HepG2 (cell line): ENCODE results near the gene NEK8. TPM values are rescaled to one million over a fixed set of nuclear protein-coding genes. Genes with fewer than 3 reads are reported as not detected.

ENCODE experiments used
- ATAC-seq: fragments of 200-7000 bp; cut with Tn5 transposase; 3 replicates; pipeline ENCODE4 v1.9.1; 2020; ENCODE audit warnings: mild to moderate bottlenecking, moderate library complexity
- BruUV-seq: library from RNA; stranded (reverse); fragments of 400-500 nt; replicated peaks from 2 replicates; lab custom pipeline; 2021; lab: Mats Ljungman, UMichigan
- CTCF ChIA-PET: fragments of 300-600 bp; formaldehyde crosslinking; extraction: SDS; loops from one replicate; lab custom pipeline; 2021; ENCODE audit warnings: low total read pairs, inconsistent platforms, low intra/inter-chr PET ratio; lab: Yijun Ruan, JAX
- POLR2A ChIA-PET: fragments of 350-600 bp; sonication (Branson Sonifier 250); formaldehyde crosslinking; loops from one replicate; lab custom pipeline; 2020; ENCODE audit warnings: antibody characterized with exemption, inconsistent platforms; lab: Yijun Ruan, JAX
- DNase-seq: peaks from one replicate; pipeline ENCODE4 v3.0.0-alpha.2; 2015; ENCODE audit warnings: low spot score
- FAIRE-seq: peaks from 3 replicates; lab custom pipeline; 2011; peaks lifted over from hg19 to GRCh38; lab: Jason Lieb, UNC
- H2AFZ ChIP-seq: one replicate; pipeline ENCODE4 v1.6.1; 2011; ENCODE audit warnings: low read length, inconsistent platforms
- H3K27ac ChIP-seq: fragments of 300-600 bp; 3 replicates; pipeline ENCODE4 v1.8.0; 2011; ENCODE audit warnings: mixed run types, mild to moderate bottlenecking, mixed read lengths, low read length, inconsistent platforms; ENCODE audit not compliant: insufficient read depth; ENCODE audit errors: extremely low read length
- H3K27me3 ChIP-seq, 2 experiments: fragments of 200-600 bp in 1 of 2; 2 replicates in 1 of 2; 3 replicates in 1 of 2; pipeline versions ENCODE4 v1.6.0 to v1.8.0; 2011; ENCODE audit warnings: low read length in 2 of 2, mild to moderate bottlenecking in 2 of 2, moderate library complexity in 2 of 2, inconsistent platforms in 1 of 2; ENCODE audit not compliant: insufficient read depth in 2 of 2, control insufficient read depth in 1 of 2
- H3K36me3 ChIP-seq, 2 experiments: fragments of 200-600 bp in 1 of 2; replicated peaks in 1 of 2; 2 replicates in 1 of 2; 3 replicates in 1 of 2; pipeline versions ENCODE4 v1.5.1 to v1.8.0; 2011; ENCODE audit warnings: low read length in 2 of 2, inconsistent platforms in 1 of 2; ENCODE audit not compliant: insufficient read depth in 2 of 2, control insufficient read depth in 1 of 2
- H3K4me1 ChIP-seq: 2 replicates; pipeline ENCODE4 v1.5.1; 2012; ENCODE audit warnings: low read length, inconsistent platforms; ENCODE audit not compliant: insufficient read depth
- H3K4me2 ChIP-seq: 2 replicates; pipeline ENCODE4 v1.6.0; 2011; ENCODE audit warnings: low read depth, low read length, inconsistent platforms
- H3K4me3 ChIP-seq, 3 experiments: fragments of 200-600 bp in 1 of 3; sonication (generic), shearing (Covaris generic) in 1 of 3; replicated peaks in 1 of 3; 2 replicates each; pipeline ENCODE4 v1.5.1; 2011 to 2016; ENCODE audit warnings: low read length in 3 of 3, inconsistent platforms in 2 of 3, low read depth in 2 of 3, mild to moderate bottlenecking in 2 of 3, control low read depth in 1 of 3, mixed read lengths in 1 of 3; ENCODE audit not compliant: insufficient read depth in 1 of 3
- H3K79me2 ChIP-seq: one replicate; pipeline ENCODE4 v1.6.1; 2011; ENCODE audit warnings: low read length, inconsistent platforms; ENCODE audit not compliant: insufficient read depth
- H3K9ac ChIP-seq: 2 replicates; pipeline ENCODE4 v1.6.0; 2011; ENCODE audit warnings: mild to moderate bottlenecking, low read depth, low read length, inconsistent platforms; ENCODE audit not compliant: insufficient read depth
- H3K9me3 ChIP-seq: 2 replicates; pipeline ENCODE4 v1.5.1; 2012; ENCODE audit warnings: mild to moderate bottlenecking, low read length
- H4K20me1 ChIP-seq: 2 replicates; pipeline ENCODE4 v1.6.0; 2011; ENCODE audit warnings: inconsistent platforms, mild to moderate bottlenecking, low read length, moderate library complexity; ENCODE audit not compliant: insufficient read depth
- FOXA1 ChIP-seq, 2 experiments: fragments of 450-650 bp in 1 of 2; sonication (generic) in 1 of 2; formaldehyde crosslinking in 1 of 2; IDR thresholded peaks; 2 replicates each; pipeline versions ENCODE4 v1.4.0 to v1.6.1; 2016 to 2020; ENCODE audit warnings: missing genetic modification reagents in 1 of 2
- GPN1 ChIP-seq: sonication (generic); formaldehyde crosslinking; IDR thresholded peaks from 2 replicates; pipeline ENCODE4 v1.5.1; 2020; ENCODE audit warnings: missing genetic modification reagents, borderline replicate concordance
- PPARG ChIP-seq: conservative IDR thresholded peaks from 2 replicates; pipeline ENCODE4 v1.6.1; 2016; ENCODE audit warnings: missing biosample characterization, missing genetic modification reagents
- ZNF432 ChIP-seq: sonication (generic); formaldehyde crosslinking; IDR thresholded peaks from 2 replicates; pipeline ENCODE4 v1.5.0; 2020; ENCODE audit warnings: missing genetic modification reagents, mild to moderate bottlenecking, borderline replicate concordance
- ZNF772 ChIP-seq: sonication (generic); formaldehyde crosslinking; IDR thresholded peaks from 2 replicates; pipeline ENCODE4 v1.5.0; 2020; ENCODE audit warnings: mild to moderate bottlenecking, missing genetic modification reagents
- WGBS: methylation state at CpG from one replicate; pipeline ENCODE4 v1.1.6; 2017; ENCODE audit warnings: low lambda C conversion rate; 5-methylcytosine and 5-hydroxymethylcytosine counted together
- in situ Hi-C: cut with HindIII; loops from 2 replicates; pipeline ENCODE4 v1.10.0; 2017; ENCODE audit warnings: low pct_unique_long_range_greater_than_20kb; ENCODE audit not compliant: extremely low pct_ligation_motif_present
- intact Hi-C: fragments of 100-400 bp; cut with micrococcal nuclease; formaldehyde crosslinking; loops from one replicate; pipeline ENCODE4 v1.10.0; 2022; ENCODE audit not compliant: unreplicated experiment
- polyA plus RNA-seq, 8 experiments: library from polyadenylated mRNA; depleted of rRNA in 3 of 8; stranded (reverse) in 7 of 8; unstranded in 1 of 8; fragments of >200 nt; fragmentation: Illumina TruSeq in 4 of 8; extraction: Trizol in 4 of 8; gene quantifications; 2 replicates each; pipeline versions ENCODE4 v1.2.1 to v1.2.3, GENCODE V29; 2011 to 2016; ENCODE audit warnings: low read depth in 4 of 8, missing spikeins in 1 of 8, mixed read lengths in 1 of 8; ENCODE audit not compliant: insufficient read depth in 1 of 8
- total RNA-seq, 5 experiments: library from RNA; depleted of rRNA; stranded (reverse); fragments of >200 nt; fragmentation: Illumina TruSeq; extraction: Trizol; gene quantifications; 2 replicates each; pipeline ENCODE4 v1.2.3, GENCODE V29; 2016; ENCODE audit warnings: low read depth in 1 of 5
- TF ChIP-seq, protein P1 (sequence below): sonication (generic); formaldehyde crosslinking; IDR thresholded peaks from 2 replicates; pipeline ENCODE4 v1.8.1; 2022; ENCODE audit warnings: low read depth, mild to moderate bottlenecking, missing genetic modification reagents

The NEK8 gene
- total and polyA plus RNA-seq, 2 of the 13 experiments (the other 11 are each of a cell fraction or from before 2014, with no cell fraction given): 5.8 to 13.5 TPM

DNA sequence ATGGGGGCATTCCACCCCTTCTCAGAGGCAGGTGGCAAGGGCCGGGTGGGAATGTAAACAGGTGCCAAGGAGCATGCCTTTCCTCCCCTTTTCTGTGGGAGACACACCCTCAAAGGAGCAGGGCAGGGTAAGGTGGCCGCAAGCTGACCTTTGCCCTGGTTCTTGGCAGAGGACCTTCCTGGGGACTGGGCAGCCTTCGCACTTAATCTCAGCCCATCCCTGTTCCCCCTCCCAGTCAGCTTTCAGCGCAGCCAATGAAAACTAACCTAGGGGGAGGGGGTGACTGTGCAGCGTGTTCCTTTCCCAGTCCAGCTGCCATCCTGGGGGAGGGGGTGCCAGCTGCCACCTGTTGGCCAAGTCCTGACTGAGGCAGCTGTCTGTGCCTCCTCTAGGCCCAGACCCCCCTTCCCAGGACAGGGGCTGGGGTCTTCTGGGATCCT lies 18.0 kb downstream of the NEK8 start:
- Histone ChIP-seq H3K36me3 (peaks cover 35 to 43% of the 10 kb centered on the region in 2 experiments), H3K9ac (peak overlapping the region; percentile 98; the same call in 1 of the 2 replicates), H3K27me3 (no peaks in the 10 kb centered on the region; a peak in 1 of 5 replicates), H4K20me1 (peaks cover 52% of the 10 kb centered on the region), H3K9me3 (no peaks in the 10 kb centered on the region), H3K4me1 (peaks cover 65% of the 10 kb centered on the region), H2AFZ (no peak overlapping the region), H3K4me3 (peak overlapping the region in 1 of 3 experiments; percentile 93; a peak in 1 of 6 replicates), H3K27ac (peak overlapping the region; percentile 95), H3K4me2 (peak overlapping the region; percentile 98), H3K79me2 (peaks cover 33% of the 10 kb centered on the region)
- ATAC-seq: no peak
- TF ChIP-seq FOXA1 (IDR thresholded peaks at IDR 0.05) (no peak), FOXA1 (CRISPR knock-in tag; IDR thresholded peaks at IDR 0.05) (0 out of 2 replicates have a peak, but pooled peaks have one; percentile 8), GPN1 (CRISPR knock-in tag) (no peak), ZNF432 (CRISPR knock-in tag) (no peak), PPARG (CRISPR knock-in tag) (0 out of 2 replicates have a peak, but pooled peaks have one; percentile 24), ZNF772 (CRISPR knock-in tag) (0 out of 2 replicates have a peak, but pooled peaks have one; percentile 22)
- TF ChIP-seq, protein P1, sequence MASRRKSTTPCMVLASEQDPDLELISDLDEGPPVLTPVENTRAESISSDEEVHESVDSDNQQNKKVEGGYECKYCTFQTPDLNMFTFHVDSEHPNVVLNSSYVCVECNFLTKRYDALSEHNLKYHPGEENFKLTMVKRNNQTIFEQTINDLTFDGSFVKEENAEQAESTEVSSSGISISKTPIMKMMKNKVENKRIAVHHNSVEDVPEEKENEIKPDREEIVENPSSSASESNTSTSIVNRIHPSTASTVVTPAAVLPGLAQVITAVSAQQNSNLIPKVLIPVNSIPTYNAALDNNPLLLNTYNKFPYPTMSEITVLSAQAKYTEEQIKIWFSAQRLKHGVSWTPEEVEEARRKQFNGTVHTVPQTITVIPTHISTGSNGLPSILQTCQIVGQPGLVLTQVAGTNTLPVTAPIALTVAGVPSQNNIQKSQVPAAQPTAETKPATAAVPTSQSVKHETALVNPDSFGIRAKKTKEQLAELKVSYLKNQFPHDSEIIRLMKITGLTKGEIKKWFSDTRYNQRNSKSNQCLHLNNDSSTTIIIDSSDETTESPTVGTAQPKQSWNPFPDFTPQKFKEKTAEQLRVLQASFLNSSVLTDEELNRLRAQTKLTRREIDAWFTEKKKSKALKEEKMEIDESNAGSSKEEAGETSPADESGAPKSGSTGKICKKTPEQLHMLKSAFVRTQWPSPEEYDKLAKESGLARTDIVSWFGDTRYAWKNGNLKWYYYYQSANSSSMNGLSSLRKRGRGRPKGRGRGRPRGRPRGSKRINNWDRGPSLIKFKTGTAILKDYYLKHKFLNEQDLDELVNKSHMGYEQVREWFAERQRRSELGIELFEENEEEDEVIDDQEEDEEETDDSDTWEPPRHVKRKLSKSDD (CRISPR knock-in tag): 0 out of 2 replicates have a peak, but pooled peaks have one; percentile 25
- DNase-seq: no peak
- ChIA-PET POLR2A (interaction anchor here (2.3 to 12.3 kb wide), 3 partner anchors 19 to 162 kb away, joined by 7 to 590 read pairs (median 92); partner anchors contain the start of genes NEK8, RPL23A and TLCD1), CTCF (interaction anchor here (1.3 to 1.4 kb wide), 2 partner anchors 20 to 100 kb away, joined by 4 read pairs; no protein-coding TSS in a partner anchor)
- intact Hi-C loops: no loop called here
- in situ Hi-C loops: loop anchor here (25.0 kb wide), 1 partner anchor 366 kb away; no protein-coding TSS in a partner anchor
- no TSS peak for BruUV-seq
- WGBS: 50% methylated on average over 1 of the region's 5 CpGs
- FAIRE-seq: no peak
